Hematopoietic multipotent progenitor cell treated with erythropoietin and hydrocortisone succinate and interleukin-3 and kit ligand, for 6 days (in vitro differentiated cells): ENCODE data around the gene TBL3.
"Not testable (repeated sequence)": the region's sequence is repeated elsewhere in the genome, so short reads cannot be mapped to it uniquely, and the experiment has no call there.

Experiments used
- DNase-seq: peaks from one replicate; pipeline ENCODE4 v3.0.0-alpha.2; 2015

Gene TBL3

DNA sequence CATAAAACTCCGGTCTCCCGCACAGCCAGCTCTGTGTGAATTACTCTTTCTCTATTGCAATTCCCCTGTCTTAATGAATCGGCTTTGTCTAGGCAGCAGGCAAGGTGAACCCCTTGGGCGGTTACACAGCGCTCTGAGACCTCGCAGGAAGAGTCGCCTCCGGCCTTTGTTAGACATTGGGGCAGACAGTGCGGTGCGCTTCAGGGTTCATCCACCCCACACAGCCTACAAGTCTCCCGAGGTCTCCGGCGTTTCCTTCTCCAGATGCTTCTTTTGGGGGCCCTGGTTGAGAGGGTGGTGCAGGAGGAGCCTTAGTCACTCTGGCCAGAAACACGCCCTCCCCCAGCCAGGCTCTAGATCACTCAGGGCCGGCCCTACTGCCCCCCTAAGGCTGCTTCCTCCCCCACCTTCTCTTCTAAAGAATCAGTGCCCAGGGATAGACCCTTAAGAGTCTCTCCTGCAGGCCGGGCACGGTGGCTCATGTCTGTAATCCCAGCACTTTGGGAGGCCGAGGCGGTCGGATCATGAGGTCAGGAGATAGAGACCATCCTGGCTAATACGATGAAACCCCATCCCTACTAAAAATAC lies 27.1 kb upstream of the TBL3 start:
- no peak for DNase-seq

DNA sequence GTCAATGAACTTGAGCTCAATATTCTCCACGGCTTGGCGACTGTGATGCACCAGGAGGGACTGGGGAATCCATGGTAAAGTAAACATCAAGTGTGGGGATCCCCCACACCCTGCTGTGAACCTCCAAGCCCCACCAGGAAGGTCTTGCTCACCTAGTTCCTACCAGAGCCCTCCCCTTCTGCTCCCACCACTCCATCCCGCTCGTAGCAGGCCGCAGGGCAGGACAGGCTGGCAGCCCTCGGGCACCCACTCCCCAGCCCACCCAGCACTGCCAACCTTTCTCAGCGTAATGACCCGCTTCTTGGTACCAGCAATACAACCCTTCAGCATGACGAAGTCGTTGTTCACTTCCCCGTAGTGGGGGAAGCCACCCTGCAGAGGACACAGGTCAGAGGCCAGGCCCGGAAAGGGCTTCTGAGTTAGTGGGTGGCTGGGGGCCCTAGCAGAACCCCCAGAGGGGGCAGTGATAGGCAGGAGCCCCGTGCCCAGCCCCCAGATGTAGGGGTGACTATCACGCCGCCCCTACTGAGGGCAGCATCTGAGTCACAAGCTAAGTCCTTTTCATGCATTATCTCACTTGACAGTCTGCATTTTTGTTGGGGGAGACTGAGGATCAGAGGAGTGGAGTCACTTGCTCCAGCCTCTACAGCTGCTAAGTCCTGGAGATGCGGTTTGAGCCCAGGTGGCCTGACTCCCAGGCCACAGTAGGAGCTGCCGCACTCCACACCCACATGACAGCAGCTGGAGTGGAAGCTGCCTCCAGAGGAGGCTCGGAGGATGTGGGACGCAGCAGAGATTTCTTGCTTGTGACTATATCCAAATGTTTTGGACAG lies 26.1 kb upstream of the TBL3 start:
- no peak for DNase-seq

DNA sequence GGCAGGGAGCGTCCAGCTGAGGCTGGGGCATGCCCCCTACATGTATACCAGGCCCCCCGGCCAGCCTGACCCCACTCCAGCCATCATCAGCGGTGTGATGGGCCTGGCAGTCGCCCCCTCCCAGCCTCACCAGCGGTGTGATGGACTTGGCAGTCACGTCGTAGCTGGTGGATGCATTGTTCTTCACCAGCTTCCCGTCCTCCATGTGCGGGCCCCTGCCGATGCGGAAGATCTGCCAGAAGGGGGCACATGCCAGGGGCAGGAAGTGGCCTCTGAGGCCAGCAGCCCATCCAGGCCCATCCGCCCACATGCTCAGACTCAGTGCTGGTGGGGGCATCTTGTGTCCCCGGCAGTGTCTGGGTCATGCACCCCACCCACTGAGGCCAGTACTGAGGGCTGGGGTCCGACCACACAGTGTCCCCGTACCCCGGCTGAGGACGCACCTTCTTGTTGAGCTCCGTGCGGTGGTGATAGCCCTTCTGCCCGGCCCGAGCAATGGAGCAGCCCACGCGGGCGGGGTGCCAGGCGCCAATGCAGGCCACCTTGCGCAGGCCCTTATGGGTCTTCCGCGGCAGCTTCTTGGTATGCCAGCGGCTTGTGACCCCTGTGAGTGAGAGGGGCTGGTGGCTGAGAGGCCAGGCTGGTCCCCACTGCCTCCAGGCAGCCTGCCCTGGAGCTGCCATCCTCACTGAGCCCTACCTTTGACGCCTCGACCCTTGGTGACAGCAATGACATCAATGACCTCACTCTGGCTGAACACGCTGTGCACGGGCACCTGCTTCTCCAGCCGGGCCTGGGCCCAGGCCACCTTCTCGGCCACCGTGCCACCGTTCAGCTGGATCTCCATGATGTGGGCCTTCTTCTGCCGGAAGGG lies 25.1 kb upstream of the TBL3 start:
- no peak for DNase-seq

DNA sequence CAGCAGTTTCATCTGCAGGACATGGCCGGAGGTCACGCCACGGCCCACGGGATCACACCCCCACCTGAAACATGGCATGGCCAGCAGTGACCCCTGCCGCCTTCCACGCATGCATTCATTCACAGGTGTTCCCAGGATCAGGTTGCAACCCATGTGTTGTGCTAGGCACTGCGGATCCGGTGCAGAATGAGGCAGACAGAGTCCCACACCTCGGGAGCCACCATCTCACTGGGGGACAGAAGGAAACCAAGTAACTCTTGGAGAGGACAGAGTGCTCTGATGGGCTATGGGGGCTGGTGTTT lies 24.5 kb upstream of the TBL3 start:
- no peak for DNase-seq

DNA sequence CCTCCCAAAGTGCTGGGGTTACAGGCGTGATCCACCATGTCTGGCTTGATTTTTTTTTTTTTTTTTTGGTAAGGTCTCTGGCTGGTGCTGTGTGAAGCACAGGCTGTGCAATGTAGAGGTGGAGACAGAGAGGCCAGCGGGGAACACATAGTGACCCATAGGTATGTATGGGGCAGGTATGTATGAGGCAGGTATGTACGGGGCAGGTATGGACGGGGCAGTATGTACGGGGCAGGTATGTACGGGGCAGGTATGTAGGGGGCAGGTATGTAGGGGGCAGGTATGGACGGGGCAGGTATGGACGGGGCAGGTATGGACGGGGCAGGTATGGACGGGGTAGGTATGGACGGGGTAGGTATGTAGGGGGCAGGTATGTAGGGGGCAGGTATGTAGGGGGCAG lies 22.3 kb upstream of the TBL3 start:
- no peak for DNase-seq

DNA sequence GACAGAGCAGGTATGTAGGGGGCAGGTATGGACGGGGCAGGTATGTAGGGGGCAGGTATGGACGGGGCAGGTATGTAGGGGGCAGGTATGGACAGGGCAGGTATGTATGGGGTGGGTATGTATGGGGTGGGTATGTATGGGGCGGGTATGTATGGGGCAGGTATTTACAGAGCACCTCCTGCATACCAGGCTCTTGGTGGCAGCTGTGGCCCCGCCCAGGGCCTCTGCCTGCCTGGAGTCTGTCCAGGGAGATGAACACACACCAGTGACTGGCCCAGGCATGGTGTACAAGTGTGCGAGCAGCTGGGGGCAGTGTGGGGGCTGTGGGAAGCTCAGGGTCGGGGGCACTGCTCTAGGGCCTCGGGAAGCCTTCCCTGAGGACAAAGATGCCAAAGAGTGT lies 21.8 kb upstream of the TBL3 start:
- DNase-seq, result no peak

DNA sequence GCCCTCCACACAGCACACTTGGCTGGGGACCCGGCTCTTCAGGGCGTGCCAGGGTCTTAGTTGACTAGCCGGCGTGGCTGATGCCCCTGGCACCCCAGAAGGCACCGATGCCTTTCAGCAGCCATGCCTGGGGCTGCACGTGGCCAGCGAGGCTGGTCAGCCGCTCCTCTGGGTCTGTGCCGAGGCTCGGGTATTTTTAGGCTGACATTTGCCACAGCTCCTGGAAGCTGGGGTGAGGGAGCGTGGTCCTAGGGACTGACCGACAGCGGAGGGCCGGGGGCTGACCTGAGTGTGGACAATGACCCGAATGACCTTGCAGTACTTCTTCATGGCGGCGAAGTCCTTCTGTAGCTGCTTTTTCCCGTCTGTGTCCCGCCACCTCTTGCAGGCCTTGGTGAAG lies 21.3 kb upstream of the TBL3 start:
- no peak for DNase-seq

DNA sequence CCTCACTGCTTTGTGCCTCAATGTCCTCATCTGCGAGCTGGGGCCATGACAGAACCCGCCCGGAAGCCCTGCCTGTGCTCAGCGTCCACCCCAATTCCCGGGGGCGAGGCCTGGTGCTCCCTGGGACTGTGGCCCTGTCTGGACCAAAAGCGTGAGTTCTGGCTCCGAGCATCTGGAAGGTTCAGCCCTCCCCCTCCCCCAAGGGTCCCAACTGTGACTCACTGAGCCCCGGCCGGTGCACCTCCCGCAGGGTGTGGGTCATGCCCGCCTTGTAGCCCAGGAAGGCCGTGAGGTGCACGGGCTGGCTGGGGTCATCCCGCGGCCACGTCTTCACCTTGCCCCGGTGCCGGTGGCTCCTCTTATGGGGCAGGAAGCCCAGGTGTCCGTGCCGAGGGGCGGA lies 18.1 kb upstream of the TBL3 start:
- no peak for DNase-seq

DNA sequence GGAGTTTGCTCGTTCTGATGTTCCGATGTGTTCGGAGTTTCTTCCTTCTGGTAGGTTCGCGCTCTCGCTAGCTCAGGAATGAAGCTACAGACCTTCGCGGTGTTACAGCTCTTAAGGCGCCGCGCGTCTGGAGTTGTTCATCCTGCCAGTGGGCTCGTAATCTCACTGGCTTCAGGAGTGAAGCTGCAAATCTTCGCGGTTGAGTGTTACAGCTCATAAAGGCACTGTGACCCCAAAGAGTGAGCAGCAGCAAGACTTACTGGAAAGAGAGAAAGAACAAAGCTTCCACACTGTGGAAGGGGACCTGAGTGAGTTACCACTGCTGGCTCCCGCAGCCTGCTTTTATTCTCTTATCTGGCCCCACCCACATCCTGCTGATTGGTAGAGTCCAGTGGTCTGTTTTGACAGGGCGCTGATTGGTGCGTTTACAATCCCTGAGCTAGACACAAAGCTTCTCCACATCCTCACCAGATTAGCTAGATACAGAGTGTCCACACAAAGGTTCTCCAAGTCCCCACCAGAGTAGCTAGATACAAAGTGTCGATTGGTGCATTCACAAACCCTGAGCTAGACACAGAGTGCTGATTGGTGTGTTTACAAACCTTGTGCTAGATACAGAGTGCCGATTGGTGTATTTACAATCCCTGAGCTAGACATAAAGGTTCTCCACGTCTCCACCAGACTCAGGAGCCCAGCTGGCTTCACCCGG lies 14.3 kb upstream of the TBL3 start:
- not testable (repeated sequence) for DNase-seq

DNA sequence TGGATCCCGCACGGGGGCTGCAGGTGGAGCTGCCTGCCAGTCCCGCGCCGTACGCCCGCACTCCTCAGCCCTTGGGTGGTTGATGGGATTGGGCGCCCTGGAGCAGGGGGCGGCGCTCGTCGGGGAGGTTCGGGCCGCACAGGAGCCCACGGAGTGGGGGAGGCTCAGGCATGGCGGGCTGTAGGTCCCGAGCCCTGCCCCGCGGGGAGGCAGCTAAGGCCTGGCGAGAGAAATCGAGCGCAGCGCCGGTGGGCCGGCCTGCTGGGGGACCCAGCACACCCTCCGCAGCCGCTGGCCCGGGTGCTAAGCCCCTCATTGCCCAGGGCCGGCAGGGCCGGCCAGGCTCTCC lies 13.7 kb upstream of the TBL3 start:
- DNase-seq, result not testable (repeated sequence)

DNA sequence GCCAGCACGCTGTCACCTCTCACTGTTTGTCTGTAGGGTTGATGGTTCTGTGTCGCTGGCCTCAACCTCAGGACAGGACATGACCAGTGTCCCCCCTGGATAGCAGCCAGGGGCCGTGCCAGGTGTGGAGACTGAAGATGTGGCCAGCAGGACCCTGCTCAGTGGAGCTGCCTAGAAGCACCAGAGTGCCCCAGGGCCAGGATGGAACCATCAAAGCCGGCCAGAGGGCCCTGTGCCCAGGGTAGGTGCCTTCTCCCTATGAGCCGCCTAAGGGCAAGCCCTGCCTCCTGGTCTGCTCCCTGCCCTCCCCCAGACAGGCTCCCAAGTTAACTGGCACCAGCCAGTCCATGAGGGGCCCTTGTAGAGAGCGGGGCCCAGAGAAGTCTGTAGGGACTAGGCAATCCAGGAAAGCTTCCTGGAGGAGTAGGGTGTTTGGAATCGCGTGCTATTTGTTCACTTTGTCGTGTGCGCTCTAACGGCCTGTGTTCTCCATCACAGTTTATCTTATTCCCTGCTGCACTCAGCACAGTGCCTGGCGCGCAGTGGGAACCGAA lies 13.1 kb upstream of the TBL3 start:
- DNase-seq, result no peak

DNA sequence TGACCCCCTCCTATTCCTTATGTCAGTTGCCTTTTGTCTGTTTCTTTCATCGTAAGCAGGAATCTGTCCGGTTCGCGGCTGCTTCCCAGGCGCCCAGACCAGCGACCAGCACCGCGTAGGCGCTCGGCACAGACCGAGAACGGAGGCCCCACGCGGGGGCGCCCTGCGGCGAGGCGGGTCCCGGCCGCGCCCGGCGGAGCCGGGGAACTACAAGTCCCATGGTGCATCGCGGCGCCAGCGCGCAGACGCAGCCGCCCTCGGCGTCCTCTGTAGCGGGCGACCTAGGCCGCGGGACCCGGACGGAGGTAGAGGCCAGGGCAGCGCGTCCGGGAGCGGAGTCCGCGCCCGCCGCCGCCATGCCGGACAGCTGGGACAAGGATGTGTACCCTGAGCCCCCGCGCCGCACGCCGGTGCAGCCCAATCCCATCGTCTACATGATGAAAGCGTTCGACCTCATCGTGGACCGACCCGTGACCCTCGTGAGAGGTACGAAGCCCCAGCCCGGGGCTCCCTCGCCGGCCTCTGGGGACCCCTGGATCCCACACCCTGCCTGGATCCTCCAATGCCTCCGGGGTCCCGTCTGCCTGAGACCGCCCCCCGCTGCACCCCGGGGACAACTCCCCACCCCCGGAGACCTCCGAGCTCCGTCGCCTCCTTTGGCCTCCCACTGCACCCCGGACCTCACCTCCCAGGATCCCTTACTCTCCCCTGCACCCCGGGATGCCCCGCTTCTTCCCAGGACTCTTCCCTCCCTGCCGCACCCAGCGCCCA lies 12.4 kb upstream of the TBL3 start, which contains the start of gene NDUFB10:
Gene NDUFB10 (plus strand): TSS at position 270 of the 771 bp plus-strand sequence. CDS start 87 bp downstream, at position 357.
- peak; percentile 94 for DNase-seq

DNA sequence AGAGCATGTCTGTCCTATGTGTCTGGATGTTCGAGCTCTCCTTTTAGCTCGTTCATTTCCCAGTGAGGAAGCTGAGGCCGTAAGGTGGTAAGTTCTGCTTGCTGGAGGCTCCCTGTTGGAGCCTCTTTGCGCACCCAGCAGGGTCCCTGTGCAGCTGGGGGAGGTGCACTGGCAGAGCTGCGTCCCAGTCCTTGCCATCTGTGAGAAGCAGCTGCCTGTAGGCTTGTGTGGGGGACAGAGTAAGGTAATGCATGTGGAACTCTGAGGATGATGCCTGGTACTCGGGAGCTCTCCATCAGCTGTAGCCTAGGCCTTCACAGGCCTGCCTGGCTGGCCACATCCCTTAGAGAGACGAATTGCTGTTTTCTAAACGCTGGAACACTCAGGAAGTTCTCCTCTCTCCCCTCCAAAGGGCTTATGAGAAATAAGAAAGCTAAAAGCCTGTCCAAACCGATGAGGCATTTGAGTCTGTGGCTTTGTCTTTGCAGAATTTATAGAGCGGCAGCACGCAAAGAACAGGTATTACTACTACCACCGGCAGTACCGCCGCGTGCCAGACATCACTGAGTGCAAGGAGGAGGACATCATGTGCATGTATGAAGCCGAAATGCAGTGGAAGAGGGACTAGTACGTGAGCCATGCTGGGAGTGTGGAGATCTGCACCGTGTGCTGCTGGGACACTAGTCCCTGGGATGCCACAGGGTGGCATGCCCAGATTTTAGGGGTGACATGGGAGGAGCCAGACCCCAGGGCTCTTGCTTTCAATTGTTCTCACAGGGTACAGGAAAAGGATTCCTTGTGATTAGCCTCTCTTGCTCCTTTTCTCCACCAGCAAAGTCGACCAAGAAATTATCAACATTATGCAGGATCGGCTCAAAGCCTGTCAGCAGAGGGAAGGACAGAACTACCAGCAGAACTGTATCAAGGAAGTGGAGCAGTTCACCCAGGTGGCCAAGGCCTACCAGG lies 10.9 kb upstream of the TBL3 start:
- DNase-seq, result peak; percentile 79

DNA sequence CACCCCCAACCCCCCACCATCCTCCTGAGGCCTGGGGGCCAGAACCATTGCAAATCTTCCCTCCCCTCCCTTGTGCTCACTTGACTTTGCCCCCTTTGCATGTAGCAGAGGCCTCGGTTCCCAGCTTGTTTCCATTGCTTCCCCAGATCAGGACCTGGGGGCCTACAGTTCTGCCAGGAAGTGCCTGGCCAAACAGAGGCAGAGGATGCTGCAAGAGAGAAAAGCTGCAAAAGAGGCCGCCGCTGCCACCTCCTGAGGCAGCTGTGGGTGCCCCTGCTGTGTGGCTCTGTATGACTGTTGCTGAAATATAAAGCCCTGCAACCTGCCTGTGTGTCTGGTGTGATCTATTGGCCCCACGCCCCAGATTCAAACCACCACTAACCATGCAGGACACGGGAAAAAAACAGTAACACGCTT lies 10.2 kb upstream of the TBL3 start:
- peak; percentile 50 for DNase-seq

DNA sequence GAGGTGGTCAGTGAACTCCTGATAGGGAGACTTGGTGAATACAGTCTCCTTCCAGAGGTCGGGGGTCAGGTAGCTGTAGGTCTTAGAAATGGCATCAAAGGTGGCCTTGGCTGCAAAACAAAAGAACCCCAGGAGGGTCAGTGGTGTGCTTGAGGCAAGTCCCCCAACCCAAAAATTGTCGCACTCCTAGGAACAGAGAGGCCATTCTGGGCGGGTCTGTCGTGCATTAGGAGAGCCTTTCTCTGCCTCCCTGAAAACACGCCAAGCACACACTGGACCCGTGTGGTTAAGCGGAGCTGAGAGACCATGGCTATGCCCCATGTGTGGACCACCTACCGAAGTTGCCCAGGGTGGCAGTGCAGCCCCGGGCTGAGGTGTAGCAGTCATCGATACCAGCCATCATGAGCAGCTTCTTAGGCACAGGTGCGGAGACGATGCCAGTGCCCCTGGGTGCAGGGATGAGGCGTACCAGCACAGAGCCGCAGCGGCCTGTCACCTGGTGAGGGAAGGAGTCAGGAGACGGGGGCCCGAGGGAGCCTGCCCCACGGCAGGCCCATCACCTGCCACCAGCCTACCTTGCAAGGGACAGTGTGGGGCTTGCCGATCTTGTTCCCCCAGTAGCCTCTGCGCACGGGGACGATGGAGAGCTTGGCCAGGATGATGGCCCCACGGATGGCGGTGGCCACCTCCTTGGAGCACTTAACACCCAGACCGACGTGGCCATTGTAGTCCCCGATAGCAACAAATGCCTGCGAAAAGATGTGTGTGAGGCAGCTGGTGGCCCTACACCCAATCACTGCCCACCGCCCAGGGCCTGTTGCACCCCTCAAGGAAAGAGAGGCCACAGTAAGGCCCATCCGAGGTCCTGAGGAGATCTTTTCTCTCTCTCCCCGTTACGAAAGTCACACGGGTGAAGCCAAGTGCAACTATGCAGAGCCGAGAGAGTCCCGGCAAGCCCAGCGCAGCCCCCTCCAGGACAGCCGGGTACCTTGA lies 9.4 kb upstream of the TBL3 start:
- not testable (repeated sequence) for DNase-seq

DNA sequence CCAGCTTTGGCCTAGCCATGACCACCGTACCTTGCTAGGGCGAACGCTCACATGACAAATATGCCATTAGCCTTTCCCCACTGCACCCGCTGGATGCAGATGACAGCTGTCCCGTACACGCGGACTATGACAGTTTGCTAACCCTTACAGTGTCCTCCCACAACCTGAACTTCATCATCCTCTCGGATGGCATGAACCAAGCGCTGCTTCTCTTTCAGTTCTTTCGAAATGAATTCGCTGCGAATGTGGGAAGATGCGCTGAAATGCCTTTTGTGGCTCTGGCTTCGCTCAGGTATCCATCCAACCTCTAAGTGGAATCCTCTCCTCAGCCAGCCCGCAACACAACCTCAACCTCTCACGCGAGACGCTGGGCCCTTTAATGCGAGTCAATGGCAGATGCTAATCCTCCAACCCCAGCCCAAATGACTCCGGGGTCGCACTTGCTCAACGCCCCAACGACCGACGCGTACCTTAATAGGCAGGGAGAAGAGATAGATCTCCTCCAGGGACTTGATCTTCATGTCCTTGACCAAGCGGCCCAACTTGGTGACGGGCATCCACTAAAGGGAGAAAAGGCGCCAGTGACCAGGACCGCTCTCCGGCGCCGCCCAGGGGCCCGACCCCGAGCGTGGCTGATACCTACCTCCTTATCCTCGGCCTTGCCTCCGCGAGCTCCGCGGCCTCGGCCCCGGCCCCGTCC lies 7.9 kb upstream of the TBL3 start:
- peak; percentile 59 for DNase-seq

DNA sequence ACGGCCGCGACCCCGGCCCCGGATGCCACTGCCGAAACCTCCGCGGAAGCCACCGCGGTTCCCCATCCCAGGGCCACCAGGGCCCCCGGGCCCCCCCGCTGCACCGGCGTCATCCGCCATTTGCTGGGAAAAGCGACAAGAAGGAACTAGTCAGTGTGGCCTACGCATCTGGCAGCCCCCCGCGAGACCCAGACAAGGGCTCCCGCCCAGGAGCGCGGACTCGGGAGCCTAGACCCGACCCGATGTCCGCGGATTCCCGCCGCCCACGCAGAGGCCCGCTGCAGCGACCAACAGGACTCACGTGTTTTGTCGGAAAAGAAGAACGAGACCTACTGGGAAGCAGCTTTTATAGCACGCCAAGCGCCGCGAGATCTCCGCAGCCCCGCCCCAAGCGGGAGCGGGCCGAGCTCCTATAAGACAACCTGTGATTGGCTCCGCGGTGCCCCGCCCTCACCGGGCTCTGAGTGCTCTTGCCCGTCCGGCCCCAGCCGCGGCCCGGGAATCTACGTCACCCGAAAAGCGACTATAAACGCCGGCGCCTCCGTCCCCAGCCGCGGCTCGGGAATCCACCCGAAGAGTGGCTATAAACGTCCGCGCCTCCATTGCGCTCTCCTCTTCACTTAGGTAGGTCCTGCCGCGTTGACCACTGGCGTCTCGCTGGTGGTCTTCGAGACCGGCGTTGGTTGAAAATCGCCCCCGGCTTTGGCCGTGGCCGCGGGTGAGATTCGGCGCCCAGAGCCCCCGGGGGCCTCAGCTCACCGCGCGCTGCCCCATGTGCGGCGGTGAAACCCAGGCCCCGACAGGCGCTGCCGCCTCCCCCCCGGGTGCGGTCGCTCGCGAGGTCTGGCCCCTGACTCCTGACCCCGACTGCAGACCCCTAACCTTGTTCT lies 7.1 kb upstream of the TBL3 start, which contains the start of gene RPS2:
Gene RPS2 (minus strand): TSS at position 321 of the 890 bp plus-strand sequence. CDS start 201 bp downstream, at position 120.
- peak; percentile 99 for DNase-seq
